NCI-H460 (cell line): ENCODE measurements around the gene BDNF. TPM values are rescaled to one million over a fixed set of nuclear protein-coding genes. Genes with fewer than 3 reads are reported as not detected.
"Not testable (repeated sequence)": the region's sequence is repeated elsewhere in the genome, so short reads cannot be mapped to it uniquely, and the experiment has no call there.

Source experiments
- DNase-seq: peaks from one replicate; pipeline ENCODE4 v3.0.0-alpha.2; 2016; ENCODE audit warnings: low read depth; ENCODE audit errors: extremely low read depth
- polyA plus RNA-seq: library from polyadenylated mRNA; depleted of rRNA; stranded (reverse); fragments of >200 nt; gene quantifications from 2 replicates; pipeline ENCODE4 v1.2.3, GENCODE V29; 2014; cell fraction: nucleus; rRNA removed
- total RNA-seq: library from RNA; depleted of rRNA; stranded (reverse); fragments of >200 nt; shearing (Covaris generic); gene quantifications from 2 replicates; pipeline ENCODE4 v1.2.3, GENCODE V29; 2014; rRNA removed

The BDNF gene
- 75.0 and 78.3 TPM in 2 replicates for total RNA-seq
- 28.6 and 33.5 TPM in 2 replicates for polyA plus RNA-seq

DNA sequence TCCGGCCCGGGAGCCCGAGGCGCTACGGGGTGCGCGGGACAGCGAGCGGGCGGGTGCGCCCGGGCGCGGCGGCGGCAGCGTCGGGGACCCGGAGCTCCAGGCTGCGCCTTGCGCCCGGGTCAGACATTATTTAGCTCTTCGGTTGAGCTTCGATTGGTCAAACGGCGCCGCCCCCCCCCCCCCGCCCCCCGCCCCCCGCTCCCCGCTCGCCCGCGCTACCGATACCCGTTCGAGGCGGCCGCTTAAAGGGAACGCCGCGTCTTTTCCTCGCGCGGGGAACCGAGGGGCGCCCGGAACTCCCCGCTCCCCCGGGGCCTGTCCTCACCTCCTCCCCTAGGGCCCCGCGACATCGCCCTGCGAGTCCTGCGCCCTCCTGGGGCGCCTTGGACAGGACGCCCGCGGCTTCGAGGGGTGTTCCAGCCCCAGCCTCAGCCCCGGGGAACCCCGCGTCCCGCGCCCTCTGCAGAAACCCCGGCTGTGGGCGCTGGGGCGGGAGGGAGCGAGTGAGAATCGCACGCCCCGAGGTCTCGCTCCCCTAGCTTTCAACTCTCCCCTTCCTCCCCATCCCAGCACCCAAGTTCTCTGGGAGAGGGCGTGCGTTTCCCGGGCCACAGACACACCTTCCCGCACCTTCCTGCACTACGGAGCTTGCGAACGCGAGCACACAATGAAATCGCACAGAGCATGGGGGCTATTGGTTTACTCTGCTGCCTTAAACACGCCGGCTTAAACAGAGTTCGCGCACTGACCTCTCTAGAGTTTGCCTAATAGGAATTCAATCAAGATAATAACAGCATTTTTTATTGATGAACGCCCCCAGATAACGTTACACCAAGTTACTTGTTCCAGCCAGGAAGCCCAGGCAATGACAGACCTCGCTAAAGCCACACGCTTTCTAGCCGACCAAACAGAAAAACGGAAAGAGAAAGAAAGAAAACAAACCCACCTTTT is at the start of gene BDNF:
BDNF (minus strand) TSS at position 105 of the 951 bp plus-strand sequence. CDS start 41,891 bp downstream, outside the sequence.
- DNase-seq, result no peak

DNA sequence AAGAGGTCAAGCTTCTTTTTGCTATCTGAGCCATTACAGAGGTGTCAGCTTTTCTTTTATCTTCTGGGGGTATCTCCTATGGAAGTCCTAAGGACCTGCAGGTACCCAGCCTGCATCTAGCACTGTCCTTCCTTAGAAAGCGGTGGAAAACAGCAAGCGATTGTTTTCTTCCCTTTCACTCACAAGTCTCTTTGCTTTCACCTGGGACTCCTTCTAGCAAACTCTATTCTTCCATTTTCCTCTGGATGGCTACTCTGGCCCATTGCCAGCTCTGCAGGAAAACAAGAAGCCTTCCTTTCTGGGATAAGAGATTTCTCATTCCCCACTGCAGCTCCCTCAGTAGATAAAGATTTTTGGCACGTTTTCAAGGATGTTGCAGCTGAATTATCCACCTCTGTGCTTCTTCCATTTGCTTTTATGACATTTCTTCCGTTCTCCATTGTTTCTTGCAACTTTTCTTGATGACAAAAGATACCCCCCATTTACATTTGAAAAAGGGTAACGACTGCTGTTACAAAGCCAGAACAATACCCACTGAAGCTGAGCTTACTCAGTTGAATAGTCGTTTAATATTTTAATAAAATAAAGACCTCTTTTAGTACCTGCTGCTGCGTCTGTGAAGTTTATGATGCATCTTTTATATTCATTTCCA is 40.2 kb upstream of the BDNF start:
- no peak for DNase-seq

DNA sequence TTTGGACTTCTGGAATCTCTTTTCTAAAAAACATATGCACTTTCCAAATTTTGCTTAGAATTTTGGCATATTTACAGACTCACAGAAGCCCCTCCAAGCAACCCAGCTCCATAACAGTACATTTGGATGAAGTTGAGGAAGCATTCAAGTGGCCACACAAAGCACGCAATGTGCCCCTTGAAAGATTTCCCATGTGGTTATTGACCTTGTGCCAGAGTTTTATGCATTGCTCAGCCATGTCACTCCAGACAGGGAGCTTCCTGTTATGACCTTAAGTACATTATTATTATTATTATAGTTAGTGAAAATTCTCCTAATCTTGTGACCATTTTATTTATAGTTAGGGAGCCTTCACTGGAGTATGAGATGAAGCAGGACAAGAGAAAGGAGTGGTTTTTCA is 35.0 kb upstream of the BDNF start:
- DNase-seq, result no peak

DNA sequence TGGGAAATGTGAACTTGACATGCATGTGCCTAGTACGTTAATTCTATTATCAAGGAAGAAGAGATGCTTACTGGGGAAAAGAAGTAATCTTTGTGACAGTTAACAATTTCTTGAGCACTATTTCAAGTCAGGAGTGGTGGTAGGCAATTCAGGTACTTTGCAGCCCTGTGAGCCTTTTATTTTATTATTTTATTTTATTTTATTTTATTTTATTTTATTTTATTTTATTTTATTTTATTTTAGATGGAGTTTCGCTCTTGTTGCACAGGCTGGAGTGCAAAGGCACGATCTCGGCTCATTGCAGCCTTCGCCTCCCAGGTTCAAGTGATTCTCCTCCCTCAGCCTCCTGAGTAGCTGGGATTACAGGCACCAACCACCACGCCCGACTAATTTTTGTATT is 31.5 kb upstream of the BDNF start:
- not testable (repeated sequence) for DNase-seq

DNA sequence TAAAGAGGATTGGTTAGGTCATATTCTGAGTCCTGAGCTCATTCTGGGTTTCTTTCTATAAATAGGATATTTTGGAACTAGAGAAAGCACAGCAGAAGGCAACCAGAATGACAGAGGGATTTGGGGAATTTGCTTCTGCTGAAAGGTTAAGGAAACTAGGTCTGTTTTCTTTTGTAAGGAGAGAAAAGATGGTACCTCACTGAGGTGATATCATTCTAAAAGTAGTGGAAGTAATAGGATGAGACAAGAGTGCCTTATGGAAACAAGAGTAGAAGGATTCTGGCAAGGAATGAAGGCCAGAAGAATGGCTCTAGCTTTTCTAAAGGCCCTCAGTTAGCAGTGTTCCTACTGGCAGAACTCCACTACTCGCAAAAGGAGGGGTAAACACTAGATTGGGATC is 26.7 kb upstream of the BDNF start:
- no peak for DNase-seq

DNA sequence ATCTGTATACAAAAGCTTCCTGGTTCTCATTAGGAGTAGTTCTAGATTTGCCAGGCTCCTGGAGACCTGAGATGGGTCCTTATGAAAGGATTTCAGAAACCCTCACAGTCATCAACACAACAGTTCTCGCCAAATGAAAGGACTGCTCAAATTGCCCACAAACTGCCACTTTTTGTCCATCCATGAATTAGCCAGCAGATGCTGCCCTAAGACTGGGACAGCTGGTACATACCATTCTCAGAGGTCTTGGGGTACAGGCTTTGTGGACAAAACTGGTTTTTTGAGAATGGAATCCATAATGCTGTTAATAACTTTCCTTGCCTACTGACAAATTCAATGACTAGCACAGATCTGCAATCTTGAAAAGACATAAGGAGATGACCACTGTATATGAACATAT is 23.4 kb upstream of the BDNF start:
- no peak for DNase-seq

DNA sequence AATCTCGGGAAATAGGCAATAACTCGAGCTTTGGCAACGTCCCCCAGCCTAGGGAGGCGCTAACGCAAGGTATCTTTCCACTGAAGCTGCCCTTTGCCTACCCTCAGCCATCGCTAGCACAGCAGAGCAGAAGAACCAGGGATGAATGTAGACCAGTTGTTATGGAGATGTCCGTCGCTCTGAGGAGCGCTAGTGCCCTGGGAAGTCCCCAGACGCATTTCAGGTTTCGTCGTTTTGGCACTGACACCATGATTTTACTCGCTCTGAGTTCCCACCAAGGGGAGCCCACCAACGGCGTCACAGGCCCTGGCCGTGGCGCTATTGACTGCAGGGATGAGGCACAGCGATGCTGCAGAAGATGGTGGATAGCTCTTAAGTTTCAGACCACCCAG is 22.7 kb upstream of the BDNF start:
- DNase-seq, result no peak

DNA sequence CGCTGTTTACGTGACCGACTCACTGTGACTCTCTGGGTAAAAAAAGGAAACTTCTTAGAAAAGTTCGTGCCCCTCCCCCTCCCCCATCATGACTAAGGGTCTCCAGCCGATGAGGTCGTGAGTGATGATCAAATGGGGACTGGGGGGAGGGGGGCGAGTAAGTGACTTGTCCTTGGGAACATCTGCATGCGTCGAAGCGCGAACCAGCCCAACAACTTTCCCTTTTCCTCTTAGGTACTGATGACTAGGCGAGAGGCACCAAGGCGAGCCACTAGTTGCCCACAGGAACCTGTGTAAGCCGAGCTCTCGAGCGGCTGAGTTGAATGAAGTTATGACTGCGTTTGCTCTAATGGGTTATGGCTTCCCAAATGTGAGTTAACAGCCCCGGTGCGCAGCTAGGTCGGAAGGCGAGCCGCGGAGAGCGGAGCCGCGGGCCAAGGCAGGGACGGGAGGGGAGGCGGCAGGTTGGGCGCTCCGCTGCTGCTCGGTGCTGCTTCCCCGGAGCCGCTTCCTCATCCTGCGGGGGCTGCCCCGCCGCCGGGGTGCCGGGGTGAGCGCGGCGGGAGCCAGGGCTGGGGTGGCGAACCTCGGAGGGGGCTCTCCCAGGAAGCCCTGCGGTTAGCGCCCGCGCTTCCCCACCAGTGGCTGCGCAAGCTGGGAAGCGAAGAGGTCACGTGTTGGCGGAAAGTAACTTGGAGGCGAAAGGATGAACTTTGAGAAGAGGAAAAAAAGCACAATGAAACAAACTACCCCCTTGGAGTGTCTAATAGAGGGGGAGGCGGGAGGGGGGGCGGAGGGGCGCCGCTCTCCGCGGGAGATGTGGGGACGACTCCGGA is 22.1 kb upstream of the BDNF start:
- DNase-seq, result no peak

DNA sequence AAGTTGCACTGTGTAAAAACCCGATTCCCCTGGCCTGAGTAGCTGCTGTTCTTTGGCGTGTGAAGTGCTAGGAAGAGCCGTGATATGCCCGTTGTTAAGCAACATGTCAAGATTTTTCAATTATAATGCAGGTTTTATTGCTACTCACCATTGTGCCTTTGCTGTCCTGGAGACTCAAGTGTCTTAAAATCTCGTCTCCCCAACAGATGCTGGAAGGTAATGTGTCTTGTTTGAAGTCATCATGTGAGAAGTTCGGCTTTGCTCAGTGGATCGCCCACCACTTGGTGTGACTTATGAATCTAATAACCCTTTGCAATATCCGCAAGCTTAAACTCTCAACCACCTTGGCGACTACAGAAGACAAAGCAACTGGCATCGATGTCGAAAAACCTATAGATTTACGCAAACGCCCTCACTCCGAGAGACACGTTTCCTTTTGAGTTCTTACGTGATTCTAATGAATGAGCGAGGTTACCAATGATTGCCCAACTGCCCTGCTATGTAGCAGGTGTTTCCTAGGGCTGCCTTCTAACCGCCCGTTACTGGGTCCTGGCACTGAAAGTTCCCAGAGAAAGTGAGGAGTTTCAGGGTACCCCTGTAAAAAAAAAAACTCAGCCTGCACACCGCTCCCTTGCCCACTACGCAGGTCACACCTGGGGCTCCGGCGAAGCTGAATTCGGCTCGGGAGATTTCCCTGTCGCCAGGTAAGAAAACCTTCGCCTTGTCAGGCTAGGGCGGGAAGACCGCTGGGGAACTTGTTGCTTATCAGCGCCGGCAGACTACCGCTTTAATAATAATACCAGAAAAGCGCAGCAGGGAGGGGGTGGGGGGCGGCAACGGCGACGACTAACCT is 21.2 kb upstream of the BDNF start:
- no peak for DNase-seq

DNA sequence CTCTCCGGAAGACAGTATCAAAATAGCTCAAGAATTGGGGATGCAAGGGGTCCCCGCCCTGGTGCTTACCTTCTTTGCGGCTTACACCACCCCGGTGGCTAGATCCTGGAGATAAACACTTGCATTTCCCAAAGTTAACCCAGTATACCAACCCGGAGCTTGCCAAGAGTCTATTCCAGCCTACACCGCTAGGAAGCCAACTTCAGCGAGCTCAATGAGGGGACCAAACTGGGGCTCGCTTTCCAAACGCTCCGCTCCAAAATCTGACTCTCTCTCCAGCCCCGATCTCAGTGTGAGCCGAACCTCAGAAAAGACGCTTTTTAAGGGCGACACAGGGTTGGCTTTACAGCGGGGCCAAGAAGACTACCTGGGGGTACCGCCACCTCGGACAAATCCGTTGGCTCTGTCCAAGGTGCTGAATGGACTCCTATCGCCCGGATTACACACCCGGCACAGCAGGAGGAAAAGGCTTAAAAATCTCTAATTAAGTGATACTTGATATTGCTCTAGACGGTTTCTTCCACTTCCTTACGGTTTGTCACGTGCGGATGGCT is 20.1 kb upstream of the BDNF start:
- DNase-seq, result no peak

DNA sequence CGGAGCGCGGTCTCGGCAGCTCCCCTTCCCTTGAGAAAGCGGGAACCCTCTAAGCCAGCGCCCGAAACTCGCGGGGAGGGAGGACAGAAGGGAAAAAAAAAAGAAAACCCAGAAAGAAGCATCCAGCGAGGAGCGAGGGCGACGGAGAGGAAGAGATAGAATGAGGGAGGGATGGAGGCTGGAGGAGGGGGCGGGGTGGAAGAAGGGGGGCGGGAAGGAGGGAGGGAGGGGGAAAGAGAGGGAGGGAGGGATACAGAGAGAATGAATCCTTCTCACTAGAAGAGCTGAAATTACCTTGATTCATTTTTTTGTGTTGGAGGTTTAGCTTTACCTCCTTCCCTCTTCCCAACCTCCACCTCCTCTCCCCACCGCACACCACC is 19.3 kb upstream of the BDNF start:
- DNase-seq, result no peak

DNA sequence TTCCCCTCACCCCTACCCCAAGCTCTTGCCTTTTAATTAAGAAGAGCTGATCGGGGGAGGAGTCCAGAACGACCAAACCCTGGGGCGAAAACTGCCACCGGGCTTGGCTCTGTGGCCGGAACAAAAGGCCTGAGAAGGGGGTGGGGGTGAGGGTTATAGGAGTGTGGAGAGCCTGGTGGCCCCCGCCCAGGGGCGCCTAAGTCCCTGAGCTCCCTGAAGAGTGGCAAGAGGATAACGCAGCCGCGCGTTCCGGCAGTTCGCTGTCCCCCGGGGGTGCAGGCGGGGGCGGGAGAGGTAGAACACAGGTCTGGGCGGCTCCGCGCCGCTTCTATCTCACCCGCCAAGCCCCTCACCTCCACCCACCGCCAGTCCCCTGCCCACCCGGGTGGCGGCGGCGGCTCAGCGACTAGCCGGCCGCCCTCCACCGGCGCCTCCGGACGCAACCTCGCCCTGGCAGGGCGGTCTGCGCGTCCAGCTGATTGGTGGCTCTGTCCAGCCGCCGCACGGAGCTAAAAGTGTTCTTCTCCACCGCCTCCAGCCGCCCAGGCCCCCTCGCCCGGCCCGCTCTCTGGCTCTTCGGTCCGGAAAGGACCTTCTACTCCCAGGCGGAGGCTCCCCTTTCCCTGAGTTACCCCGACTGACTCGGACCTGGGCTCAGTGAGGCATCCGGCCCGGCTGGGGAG is 18.7 kb upstream of the BDNF start:
- no peak for DNase-seq

DNA sequence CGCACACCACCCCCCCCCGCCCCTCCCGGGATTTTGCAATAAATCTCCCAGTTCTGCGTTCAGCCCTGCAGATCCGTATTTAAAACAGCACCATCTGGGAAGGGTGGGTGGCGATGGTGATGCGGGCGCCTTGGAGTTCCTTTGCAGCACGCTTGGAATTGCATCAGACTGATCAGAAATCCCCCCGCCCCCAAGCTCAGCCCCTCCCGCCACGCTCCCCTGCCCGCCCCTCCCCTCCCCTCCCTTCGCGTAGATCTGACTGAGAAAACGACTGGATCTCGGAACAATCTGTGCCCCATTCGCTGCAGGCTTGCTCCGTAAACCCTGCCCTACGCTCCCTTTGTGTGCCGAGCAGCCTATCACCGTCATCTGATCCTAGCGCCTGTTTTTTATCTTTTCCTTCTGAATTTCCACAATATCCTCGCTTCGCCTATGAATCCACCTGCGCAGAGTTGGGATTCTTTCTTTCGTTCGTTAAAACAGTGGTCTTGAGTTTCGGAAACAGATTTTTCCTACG is 18.1 kb upstream of the BDNF start:
- DNase-seq, result peak; percentile 80

DNA sequence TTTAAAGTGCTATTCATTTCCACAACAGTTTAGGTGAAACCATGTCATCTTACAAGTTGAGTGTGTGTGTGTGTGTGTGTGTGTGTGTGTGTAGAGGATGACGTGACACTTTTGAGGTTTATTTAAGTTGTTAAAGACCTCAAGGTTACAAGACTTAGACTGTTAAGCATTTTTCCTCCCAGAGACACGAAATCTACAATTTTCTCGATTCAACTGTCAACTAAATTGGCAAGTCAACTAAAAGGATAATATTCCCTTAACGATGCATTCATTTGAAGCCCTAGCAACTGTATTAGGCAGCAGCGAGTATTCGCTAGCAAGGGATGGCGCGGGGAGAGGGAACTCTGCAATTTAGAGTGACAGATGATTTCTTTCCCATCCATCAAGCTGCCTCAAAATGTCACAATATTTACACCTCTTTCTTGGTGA is 17.6 kb upstream of the BDNF start:
- no peak for DNase-seq

DNA sequence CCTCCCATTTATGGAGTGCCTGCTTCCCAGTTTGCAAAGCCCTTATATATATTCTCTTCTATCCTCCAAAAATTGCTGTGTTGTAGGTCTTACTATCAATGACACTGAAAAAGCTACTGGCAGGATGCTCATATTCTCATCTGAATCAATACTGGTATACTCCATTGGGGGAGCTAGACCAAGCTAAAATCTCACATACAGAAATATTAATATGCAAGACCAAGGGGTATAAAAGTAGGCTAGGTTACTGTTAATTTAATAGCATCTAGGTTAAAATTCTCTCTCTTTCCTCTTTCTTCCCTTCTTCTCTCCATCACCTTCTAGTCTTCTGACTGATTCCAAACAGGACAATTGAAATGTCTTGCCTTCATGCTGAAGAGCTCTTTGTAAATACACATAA is 17.1 kb upstream of the BDNF start:
- DNase-seq, result no peak

DNA sequence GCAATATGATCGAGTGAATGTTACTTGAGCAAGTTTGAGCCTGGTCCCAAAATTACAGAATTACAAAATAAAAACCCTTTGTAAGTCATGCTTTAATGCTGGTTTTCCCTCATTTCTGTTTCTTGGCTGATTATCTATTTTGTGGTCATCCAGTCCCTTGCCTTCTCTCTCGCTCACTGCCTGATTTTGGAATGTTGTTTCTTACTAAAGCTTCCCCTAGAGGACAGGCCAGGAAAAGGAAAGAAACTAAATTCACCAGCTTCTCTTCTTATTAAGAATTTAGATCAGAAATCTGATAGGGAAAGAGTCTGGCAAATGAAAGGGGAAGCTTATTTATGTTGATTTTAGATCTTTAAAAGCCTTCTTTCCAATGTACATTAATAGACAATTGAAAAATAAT is 16.6 kb upstream of the BDNF start:
- no peak for DNase-seq

DNA sequence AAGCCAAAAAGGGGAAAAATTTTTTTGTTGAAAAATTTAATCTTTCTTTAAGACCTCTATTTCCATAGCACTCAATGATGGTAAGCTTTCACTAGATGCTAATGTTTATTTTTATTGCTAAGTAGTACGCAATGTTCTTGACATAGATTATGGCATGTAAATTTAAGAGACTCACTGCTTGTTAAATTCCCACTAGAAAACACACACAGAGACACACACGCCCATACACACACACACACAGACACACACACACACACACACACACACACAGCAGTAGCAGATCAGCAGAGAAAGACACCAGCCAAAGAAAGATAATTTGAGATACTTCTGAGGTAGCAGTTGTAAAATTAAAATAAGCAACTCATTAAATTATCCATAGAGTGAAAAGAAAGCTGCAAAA is 16.0 kb upstream of the BDNF start:
- DNase-seq, result no peak

DNA sequence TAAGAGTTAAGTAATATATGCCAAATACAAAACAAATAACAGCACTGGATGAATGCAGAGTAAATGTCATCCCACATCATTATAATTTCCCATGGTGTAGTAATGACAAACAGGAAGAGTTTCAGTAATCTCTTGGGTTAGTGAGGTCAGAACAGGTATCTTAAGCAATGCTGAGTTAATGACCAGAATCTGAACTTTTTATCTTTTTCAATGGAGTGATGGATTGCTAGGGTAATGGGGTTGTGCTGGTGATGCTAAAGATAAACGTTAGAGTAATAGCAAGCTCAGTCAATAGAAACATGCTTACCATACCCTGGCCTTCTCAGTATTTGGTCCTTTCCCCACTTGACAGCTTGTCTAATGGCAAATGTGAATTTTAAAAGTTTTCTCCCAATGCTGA is 11.5 kb upstream of the BDNF start:
- no peak for DNase-seq

DNA sequence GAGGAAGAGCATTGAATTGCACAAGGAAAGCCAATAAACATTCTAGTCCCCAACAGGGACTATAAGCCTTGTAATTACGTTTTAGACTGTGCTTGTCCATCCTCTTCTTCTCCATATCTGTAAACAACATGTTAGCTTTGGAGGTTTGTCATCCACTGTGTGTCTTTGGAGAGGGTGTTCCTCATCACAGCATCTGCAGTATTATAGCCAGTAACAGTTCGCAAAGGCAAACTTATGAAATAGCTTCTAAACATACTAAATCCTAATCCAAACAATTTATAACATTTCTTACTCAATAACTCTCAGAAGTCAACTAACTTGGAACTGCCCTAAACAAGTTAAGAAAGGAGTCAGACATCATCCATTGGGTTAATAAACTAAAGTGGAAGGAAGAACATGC is 10.3 kb upstream of the BDNF start:
- DNase-seq, result no peak
